ENCODE measurements around the gene SRRM1.
"Not testable (repeated sequence)": the region's sequence is repeated elsewhere in the genome, so short reads cannot be mapped to it uniquely, and the experiment has no call there.

Gene SRRM1

GRCh38 chr1:24694380-24694843 lies 51.3 kb downstream of the SRRM1 start:
- H3K4me3 ChIP-seq (ENCODE audit: low read length) = peak overlapping the region; percentile 27
- DNase-seq (ENCODE audit: low read depth) = peak; percentile 77

GRCh38 chr1:24695202-24695974 lies 52.3 kb downstream of the SRRM1 start:
- no peak overlapping the region for H3K4me3 ChIP-seq (ENCODE audit: low read length)
- DNase-seq (ENCODE audit: low read depth) = peak; percentile 30
- no peak for TF ChIP-seq CTCF (conservative IDR thresholded peaks at IDR 0.05; ENCODE audit: low read length)

More at GRCh38 chr1:24694380-24694843, 51.3 kb downstream of the SRRM1 start:
- TF ChIP-seq CTCF (conservative IDR thresholded peaks at IDR 0.05; ENCODE audit: low read length) = no peak

GRCh38 chr1:24696041-24696755 lies 53.1 kb downstream of the SRRM1 start:
- DNase-seq (ENCODE audit: low read depth) = no peak
- TF ChIP-seq CTCF (conservative IDR thresholded peaks at IDR 0.05; ENCODE audit: low read length) = no peak
- H3K4me3 ChIP-seq (ENCODE audit: low read length) = no peak overlapping the region

GRCh38 chr1:24696756-24697330 lies 53.7 kb downstream of the SRRM1 start:
- TF ChIP-seq CTCF (conservative IDR thresholded peaks at IDR 0.05; ENCODE audit: low read length) = no peak
- no peak overlapping the region for H3K4me3 ChIP-seq (ENCODE audit: low read length)
- DNase-seq (ENCODE audit: low read depth) = no peak

GRCh38 chr1:24697453-24698001 lies 54.4 kb downstream of the SRRM1 start:
- DNase-seq (ENCODE audit: low read depth); H3K4me3 ChIP-seq (ENCODE audit: low read length): not testable (repeated sequence)

- not testable (repeated sequence) for H3K4me3 ChIP-seq (ENCODE audit: low read length); DNase-seq (ENCODE audit: low read depth)
These were observed 55.2 kb downstream of the SRRM1 start for GRCh38 chr1:24698326-24698725.

- no peak for TF ChIP-seq CTCF (conservative IDR thresholded peaks at IDR 0.05; ENCODE audit: low read length)
- DNase-seq (ENCODE audit: low read depth) = no peak
- H3K4me3 ChIP-seq (ENCODE audit: low read length) = no peak overlapping the region
These were observed 56.5 kb downstream of the SRRM1 start for GRCh38 chr1:24699628-24700027.

All from AG10803 (cell line).